B cell (primary cell): ENCODE measurements around the gene AADAC.

Experiments
- CTCF ChIP-seq: fragments of 200-600 bp; IDR thresholded peaks from one replicate; pipeline ENCODE4 v1.8.0; 2022; ENCODE audit warnings: antibody characterized with exemption, mild to moderate bottlenecking
- EZH2 ChIP-seq: IDR thresholded peaks from 2 replicates; pipeline ENCODE4 v1.6.1; 2012; ENCODE audit warnings: borderline replicate concordance, low read depth, mild to moderate bottlenecking, moderate library complexity, low read length; ENCODE audit not compliant: insufficient read depth, poor library complexity, severe bottlenecking

- TF ChIP-seq CTCF, result no peak
- TF ChIP-seq EZH2, result no peak
Observed at GRCh38 chr3:151787626-151788025, 26.3 kb upstream of the AADAC start.
